Measurements from ENCODE around the gene EPHA7.

Gene EPHA7

GRCh38 chr6:93322651-93323050 is 96.7 kb downstream of the EPHA7 start:
- no peak for DNase-seq

- DNase-seq, result no peak
Observed at GRCh38 chr6:93319304-93319703, 100.1 kb downstream of the EPHA7 start.

GRCh38 chr6:93318121-93318520 is 101.2 kb downstream of the EPHA7 start:
- DNase-seq, result no peak

DNA sequence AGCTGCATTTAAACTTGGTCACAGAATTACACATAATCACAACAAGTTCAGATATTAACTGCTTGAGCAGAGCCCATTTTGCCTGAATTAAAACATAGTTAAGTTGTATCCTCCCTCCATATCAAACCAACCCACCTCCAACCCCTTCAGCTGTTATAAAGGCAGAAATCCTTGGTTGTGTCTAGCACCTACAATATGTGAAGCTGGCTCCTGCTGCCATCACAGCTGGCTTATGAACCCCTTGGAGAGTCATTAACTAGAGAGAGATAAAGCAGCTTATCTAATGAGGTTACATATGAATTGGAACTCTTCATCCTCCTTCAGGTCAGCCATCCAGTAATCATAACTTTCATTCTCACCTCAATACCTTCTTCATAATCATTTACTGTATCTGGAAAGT is 101.8 kb downstream of the EPHA7 start:
- DNase-seq, result no peak

- no peak for DNase-seq
Observed at GRCh38 chr6:93307505-93308409, 111.6 kb downstream of the EPHA7 start.

- no peak for DNase-seq
Observed at GRCh38 chr6:93305088-93305487, 114.3 kb downstream of the EPHA7 start.

DNA sequence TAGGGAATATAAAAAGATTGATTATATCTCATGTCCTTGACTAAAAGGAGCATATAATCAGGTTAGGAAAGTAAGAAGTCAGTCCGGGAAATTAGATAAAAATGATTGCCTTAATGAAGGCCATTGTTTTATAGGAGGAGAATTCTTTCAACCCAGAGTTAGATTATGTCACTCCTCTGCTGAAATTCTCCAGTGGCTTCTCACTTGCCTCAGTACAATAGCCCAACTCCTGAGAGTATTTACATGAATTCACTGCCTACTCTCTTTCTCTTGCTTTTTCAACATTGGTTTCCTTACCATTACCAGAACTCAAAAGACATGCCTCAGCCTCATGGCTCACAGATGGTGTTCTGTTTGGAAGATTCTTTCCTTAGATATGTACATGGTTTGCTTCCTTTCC is 114.9 kb downstream of the EPHA7 start:
- DNase-seq, result no peak

DNA sequence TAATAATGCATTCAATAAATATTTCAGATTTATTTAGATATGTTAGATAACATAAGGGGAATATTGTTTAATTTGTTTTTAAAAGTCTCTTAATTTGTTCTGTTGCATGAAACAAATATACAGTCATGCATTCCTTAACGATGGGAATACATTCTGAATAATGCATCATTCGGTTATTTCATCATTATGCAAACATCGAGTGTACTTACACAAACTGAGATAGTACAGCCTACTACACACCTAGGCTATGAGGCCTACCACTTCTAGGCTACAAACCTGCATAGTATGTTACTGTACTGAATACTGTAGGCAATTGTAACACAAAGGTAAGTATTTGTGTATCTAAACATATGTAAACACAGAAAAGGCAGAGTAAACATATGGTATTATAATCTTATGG is 118.7 kb downstream of the EPHA7 start:
- no peak for DNase-seq

- no peak for DNase-seq
Observed at GRCh38 chr6:93299622-93300021, 119.7 kb downstream of the EPHA7 start.

DNA sequence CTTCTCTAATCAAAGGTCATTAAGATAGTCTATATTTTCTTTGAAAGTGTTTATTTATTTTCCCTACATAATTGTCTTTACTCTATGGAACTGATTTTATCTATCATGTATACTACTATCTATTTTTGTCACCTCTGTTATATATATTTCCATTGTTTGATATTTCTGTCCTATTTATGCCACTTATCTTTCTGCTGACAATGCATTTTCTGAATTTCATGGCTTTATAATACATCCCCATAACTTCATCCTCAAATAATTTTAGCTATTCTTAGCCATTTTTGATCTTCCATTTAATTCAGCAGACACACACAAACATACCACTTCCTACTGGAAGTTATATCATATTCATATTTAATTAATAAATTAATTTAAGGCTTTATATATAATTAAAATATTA is 123.7 kb downstream of the EPHA7 start:
- DNase-seq, result no peak

DNA sequence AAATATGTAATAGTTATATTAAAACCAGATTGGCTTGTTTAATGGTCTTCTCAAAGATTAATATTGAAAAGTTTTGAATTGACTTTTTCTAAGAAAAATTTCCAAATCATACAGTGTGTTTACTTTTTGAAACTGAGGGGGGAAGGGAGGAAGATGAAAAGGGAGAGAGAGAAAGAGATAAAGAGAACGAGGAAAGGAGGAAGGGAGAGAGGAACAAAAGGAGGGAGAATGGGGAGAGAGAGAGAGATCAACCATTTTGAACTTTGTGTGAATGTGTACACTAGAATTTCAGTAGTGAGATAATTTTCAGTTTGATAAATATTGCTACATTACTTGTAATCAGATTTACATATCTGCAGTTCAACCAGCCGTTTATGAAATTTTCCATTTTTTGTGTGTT is 124.5 kb downstream of the EPHA7 start:
- DNase-seq, result no peak

- DNase-seq, result no peak
Observed at GRCh38 chr6:93293872-93294271, 125.5 kb downstream of the EPHA7 start.

GRCh38 chr6:93293460-93293859 is 125.9 kb downstream of the EPHA7 start:
- DNase-seq, result no peak

DNA sequence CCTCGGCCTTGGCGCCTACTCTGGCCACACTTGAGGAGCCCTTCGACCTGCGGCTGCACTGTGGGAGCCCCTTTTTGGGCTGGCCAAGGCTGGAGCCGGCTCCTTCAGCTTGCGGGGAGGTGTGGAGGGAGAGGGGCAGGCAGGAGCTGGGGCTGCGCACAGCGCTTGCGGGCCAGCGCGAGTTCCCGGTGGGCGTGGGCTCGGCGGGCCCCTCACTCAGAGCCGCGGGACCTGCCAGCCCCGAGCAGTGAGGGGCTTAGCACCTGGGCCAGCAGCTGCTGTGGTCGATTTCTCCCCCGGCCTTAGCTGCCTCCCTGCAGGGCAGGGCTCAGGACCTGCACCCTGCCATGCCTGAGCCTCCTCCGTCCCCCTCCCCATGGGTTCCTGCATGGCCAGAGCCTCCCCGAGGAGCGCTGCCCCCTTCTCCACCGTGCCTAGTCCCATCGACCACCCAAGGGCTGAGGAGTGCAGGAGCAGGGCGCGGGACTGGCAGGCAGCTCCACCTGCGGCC is 136.8 kb downstream of the EPHA7 start:
- no peak for DNase-seq

- no peak for DNase-seq
Observed at GRCh38 chr6:93278241-93278640, 141.1 kb downstream of the EPHA7 start.

DNA sequence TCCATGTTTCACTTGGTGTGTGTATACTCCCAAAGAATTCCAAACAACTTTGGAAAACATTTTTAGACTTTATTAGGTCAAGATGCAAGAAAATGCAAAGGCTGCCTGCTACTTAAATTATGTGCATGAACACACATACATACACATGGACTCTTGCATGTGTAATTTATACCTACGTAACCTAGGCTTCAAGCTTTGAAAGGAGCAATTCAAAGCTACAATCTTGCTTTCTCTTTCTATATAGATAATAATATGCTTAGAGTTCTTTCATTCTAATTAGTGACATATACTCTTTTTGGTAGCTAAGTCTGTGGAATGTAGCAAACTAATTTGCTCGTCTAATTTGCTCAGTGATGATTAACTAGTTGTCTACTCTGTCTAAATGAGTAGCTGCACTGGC is 146.5 kb downstream of the EPHA7 start:
- DNase-seq, result no peak

DNA sequence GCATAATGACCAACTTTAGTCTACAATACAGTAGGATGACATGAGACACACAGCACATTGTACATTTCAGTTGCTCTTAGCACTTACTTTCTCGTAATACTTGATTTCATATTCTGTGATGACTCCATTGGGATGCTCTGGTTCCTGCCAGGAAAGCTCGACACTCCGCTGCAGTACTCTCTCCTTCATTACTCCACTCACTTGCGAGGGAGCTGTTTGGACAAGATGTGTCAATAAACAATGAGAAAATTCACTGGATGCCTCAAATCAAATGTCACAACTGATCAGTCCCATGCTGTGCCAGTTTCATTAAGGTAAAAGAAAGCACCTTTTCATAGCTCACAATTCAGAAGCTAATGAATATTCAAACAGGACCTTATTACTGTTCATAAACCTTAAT is 147.1 kb downstream of the EPHA7 start:
- DNase-seq, result no peak

- DNase-seq, result no peak
Observed at GRCh38 chr6:93266116-93266817, 153.1 kb downstream of the EPHA7 start.

DNA sequence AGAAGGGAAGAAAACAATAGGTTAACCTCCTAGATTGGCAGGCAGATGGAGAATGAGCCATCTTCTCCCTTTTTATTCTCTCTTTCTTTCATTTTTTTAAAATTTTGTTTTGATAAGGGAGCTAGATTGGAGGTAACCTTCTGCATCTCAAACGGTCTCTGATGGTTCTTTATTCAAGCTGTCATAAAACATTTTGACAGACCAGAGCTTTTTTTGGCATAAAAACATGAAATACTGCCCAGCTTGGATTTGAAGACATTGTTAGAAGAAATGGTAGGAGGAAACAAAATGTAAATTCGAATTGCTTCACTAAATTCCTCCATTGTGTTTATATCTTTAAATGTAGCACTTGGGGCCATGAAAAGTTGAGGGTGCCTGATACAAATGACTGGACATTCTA is 158.5 kb downstream of the EPHA7 start:
- DNase-seq, result no peak

DNA sequence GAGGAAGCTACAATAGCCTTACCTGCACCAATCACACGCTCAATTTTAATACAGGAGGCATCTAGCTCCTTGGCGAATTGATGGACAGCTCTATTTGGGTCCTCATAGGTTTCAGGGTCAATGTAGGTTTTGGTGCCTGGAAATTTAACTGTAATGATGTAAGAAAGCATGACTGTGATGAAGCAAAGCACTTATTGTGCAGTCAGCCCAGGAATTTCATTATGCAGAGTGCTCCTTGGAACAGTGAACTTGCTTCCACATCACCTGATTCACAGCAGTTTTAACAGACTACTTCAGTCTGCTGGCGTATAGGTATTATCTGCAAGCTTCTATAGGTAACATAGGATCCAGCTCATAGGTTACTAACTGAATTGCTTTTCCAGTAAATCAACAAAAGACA is 160.0 kb downstream of the EPHA7 start:
- DNase-seq, result no peak

DNA sequence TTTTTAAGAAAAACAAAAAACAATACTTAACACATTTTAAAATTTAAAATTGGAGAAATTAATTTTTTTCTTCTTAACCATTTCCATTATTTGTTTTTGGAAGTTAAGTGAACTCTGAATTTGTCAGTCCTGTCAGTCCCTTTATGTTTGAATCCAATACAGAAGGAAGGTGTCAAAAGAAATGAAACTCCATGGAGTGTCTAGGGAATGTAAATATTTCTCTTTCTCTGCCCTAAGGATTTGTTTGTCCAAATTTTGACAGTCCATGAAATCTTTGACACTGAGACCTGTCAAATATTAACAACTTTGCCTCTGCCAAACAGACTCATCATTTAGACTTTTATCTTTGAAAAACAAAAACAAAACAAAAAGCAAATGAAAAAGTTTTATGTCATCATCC is 166.4 kb downstream of the EPHA7 start:
- no peak for DNase-seq

DNA sequence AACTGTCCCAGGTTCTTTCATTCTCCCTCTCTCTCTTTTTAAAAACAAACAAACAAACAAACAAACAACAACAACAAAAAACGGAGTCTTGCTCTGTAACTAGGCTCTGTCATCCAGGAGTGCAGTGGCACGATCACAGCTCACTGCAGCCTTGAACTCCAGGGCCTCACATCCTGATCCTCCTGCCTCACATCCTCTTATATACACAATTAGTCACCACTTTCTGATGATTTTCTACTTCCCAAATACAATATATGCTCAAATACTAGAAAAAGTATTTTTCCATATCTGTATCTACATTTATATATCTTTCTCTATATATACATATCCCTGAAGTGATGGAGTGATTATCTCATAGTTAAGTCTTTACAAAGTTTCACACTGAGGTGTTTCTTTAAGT is 170.7 kb downstream of the EPHA7 start:
- DNase-seq, result no peak

DNA sequence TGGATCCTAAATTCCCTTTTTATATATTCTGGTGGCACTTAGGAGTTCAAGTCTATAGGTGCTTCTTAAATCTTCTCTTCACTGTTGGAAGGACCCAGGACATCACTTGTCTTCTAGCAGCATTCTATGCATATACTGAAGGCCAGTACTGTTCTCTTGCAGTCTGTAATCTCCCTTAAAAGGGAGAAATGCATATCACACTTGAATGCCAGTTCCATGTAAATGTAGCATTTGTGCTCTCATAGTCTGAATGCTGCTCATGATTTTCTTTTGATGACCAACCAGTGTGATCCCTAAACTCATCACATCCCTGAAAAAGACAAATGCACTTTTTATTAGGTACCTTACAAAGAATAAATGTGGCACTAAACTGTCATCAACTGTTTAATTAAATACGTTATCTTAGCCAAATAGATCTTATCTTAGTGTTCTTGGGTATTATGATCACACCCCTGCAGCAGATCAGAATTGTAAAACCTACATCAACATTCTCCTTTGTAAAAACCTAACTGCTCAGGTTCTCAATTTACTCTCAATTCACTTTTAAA is 176.1 kb downstream of the EPHA7 start:
- DNase-seq, result no peak

DNA sequence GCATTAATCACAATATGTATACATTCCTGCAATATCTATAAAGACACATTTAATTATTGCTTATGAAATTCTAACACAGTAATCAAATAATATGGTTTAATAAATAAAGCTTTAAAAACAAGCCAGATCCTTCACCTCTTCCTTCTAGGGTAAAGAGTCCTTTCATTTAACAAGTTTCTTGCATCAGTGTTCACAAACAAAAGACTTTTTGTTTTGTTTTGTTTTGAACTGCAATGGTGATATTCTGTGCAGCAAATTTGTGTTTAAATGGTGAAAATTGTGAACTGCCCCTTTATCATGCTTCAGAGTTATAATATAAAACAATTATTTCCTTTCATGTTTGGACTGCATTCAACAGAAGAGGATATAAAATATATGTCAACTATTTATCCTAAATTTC is 177.3 kb downstream of the EPHA7 start:
- no peak for DNase-seq

All from inflammatory macrophage (primary cell).